ENCODE results near the gene ADD3. TPM values are rescaled to one million over a fixed set of nuclear protein-coding genes. Genes with fewer than 3 reads are reported as not detected.
"Not testable (repeated sequence)": the region's sequence is repeated elsewhere in the genome, so short reads cannot be mapped to it uniquely, and the experiment has no call there.

ADD3 gene
- polyA plus RNA-seq, 4 donors = 230 to 315 (median 268) TPM

DNA sequence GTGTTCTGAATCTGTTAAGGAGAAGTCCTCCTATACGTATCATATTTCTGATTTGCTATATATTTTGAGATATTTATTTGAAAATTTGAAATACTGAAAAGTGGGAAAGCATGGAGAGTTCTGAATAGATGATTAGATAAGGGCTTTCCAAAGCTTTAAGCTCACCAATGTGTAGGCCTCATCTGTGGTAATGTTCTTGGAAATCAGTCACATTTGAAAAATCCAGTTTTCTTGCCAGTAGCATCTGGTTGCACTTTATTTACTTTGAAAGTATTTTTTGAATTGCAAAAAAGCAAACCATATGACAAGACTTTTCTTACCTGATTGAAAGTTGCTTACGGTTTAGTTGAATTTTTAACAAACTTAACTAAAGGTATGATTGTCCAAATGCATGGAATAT lies 21.7 kb downstream of the ADD3 start:
- DNase-seq (ENCODE audit: low read depth in 4 of 4, low spot score in 2 of 4) = no peak

DNA sequence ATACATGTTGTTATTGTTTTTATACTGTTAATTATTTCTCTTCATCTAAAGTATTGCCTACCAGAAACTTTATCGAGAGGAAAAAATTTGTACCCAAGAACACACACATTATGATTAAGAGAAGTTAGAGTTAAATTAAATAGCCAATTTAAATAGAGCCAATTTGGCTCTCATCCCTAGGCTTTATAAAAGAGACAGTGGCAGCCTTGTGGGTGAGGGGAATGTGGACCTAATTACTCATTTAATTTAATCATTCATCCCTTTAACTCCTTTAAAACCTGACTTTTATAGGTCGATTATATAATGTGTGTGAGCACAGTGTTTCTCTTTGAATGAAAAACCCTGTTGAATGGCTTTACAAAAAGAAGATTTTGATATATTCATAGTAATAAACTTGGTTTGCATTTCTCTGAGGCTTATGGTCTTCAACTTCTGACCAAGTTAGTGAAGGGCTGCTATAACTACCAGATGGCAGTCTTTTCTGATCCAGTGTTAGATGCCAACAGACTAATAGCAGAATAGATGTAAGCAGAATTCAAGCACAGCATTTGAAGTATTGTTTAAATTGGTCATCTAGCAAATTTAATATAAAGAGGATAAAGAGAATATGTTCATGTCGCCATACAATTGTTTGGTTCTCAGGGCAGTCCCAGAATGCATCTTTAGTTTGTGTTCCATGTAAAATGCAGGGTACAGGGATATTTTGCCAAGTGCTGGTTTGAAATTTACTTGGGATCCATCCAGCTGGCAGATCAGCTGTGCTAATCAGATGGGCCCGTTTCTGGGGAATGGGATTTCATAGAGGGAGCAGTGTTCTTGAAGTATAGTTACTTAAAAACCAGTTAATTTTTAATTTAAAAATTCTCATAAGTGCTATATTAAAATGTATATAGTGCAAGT lies 25.3 kb downstream of the ADD3 start:
- no peak for DNase-seq (ENCODE audit: low read depth in 4 of 4, low spot score in 2 of 4)

DNA sequence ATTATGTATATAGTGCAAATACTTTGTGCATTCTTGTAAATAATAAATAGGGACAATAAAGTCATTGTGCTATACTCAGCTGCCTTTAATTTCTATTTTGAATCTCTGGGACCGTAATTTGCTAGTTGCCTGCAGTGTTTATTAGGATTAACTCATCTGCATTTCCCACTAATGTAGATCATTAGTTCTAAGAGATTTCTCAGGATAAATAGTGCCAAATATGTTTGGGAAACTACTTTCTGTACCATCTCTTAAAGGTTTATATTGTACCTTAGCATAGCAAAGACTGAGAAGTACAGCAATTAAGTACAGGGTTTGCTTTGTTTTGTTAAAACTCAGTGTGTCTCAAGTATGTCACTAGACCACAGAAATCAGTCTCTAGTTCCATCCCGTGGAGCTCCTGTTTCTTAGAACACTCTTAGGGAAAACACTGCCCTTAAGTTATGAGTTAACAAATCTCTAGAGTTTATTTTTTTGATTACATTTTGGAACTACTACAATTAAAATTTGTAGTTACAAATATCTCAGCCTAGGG lies 26.0 kb downstream of the ADD3 start:
- DNase-seq (ENCODE audit: low read depth in 4 of 4, low spot score in 2 of 4) = no peak

DNA sequence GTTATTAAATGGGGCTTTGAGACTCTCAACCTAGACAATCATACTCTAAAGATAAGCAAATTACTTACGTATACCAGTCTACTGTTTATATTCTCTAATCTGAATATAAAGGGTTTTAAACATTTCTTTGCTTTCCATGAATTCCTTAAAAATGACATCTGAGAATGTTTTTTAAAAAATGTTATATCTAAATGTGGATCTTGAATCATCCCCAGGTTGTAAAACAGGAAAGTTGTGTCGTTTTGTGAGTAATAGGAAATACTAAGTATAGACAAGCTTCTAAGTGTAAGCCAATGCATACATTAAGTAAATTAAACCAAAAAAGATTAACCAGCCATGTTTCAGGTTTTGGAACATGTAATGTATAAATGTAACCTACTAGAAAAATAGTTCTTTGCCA lies 26.8 kb downstream of the ADD3 start:
- DNase-seq (ENCODE audit: low read depth in 4 of 4, low spot score in 2 of 4) = no peak

DNA sequence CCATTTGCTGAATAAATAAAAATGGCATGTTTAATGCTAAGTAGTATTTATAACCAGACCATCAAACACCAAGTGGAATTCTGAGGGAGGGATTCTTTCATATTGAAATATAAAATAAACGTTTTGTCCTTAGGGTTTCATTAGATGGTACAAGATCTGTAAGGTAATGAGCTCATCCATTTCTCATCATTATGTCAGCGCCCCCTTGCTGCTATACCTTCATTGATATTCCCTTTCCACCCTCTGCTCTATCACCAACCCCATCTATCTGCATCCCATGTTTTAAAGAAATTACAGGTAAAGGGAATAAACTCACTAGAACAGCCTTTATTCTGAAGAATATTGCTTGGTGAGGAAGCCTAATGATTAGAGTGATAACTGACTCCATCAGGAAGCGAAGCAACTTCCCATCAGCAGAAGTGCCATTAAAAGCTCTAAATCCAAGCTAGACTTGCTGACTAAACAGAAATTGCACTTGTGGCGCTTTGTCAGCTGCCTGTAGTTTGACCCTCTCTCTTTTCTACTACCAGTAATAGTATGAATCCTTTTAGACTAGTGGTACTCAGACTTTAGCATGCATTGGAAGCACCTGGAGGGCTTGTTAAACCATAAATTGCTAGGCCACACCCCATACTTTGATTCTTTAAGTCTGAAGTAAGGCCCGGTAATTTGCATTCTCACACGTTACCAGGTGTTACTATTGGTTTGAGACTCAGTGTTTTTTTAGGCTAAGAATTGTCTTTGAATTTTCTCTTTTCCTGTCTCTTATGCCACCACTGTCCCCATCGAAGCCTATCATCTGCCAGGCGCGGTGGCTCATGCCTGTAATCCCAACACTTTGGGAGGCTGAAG lies 27.5 kb downstream of the ADD3 start:
- no peak for DNase-seq (ENCODE audit: low read depth in 4 of 4, low spot score in 2 of 4)

DNA sequence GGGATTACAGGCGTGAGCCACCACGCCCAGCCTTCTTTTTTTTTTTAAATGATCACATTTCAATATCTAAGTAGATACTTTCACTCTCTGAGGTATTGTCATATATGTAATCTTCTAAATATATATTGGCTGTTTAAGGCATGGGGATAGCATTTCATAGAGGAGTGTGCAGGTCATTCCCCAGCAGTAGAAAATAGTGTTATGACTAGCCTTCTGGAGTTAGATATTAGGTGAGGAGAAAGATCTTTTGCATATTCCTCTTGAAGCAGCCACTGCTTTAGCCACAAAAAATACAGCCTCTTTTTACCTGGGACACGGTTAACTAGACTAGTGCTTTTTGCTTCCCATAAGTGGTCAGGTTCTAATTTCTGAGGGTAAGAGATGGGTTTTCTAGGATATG lies 28.9 kb downstream of the ADD3 start:
- no peak for DNase-seq (ENCODE audit: low read depth in 4 of 4, low spot score in 2 of 4)

DNA sequence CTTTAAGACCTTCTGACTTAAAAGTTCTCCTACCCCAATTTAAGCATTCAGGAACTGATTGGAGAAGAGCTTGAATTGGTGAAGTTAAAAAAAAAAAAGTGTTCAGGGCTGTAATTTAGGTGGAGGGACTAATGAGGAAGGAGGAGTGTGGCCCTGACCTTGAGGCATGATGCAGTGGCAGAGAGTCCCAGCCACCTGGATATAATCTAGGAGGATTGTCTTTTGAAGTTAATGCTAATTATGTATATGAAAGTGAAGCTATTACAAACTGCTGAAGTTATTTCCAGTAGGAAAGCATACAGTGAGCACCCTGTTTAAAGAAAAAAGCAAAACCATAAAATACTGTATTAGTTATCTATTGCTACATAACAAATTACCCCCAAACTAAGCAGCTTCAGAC lies 31.5 kb downstream of the ADD3 start:
- DNase-seq (ENCODE audit: low read depth in 4 of 4, low spot score in 2 of 4) = no peak

DNA sequence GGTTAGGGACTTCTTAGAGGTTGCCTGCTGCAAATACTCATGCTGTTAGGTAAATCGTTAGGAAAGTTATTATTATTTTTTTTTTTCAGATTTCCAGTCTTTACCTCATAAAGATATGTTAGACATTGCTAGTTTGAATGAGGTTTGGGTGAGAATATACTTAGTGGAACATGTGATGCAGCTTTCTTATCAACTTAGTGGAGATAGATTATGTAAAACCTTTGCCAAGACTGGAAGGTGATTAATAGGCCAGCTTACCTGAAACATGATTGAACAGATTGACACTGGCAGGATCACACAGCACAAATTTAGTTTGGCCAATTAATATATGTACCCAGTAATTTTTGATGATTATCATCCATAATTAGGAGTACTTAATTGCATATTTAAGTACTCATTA lies 32.3 kb downstream of the ADD3 start:
- no peak for DNase-seq (ENCODE audit: low read depth in 4 of 4, low spot score in 2 of 4)

DNA sequence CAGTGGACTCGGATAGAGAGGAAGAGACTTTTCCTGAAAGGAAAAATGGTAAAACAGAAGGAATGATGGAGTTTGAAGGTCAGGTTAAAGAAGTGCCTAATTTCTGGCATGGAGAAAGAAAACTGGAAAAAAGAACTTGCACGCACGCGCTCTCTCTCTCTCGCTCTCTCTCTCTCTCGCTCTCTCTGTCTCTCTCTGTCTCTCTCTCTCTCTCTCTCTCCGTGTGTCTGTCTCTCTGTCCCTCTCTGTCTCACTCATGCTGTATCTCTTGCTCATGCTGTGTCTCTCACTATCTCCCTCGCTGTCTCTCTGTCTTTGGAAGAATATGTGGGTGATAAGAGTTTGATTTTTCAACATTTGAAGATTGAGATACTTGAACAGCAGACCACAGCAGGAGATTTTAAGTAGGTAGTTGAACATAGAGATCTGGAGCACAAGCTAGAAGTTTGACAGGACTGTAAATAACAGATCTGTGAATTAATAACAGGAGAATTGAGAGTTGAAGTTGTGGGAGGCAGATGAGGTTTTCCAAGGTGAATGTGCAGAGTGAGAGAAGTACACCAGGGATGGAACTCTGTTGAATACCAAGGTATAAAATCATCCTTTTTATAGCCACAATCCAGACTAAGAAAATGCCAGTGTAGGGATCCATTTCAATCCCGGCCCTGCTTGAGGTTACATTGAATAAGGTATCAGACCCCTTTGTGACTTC lies 33.1 kb downstream of the ADD3 start:
- no peak for DNase-seq (ENCODE audit: low read depth in 4 of 4, low spot score in 2 of 4)

DNA sequence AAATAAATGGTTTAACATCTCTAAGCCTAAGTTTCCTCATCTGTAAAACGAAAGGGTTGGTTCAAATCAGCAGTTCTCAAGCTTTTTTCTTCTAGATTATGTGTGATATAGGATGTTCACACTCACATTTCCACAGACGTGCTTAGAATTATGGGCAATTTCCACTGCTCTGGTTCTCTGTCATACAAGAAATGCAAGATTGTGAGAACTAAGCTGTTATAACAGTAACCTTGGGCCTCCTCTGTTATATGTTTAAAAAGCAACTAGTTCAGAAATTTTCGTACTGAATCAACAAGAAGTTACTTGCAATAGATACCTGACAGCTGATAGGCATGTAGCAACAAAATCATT lies 33.7 kb downstream of the ADD3 start:
- no peak for DNase-seq (ENCODE audit: low read depth in 4 of 4, low spot score in 2 of 4)

DNA sequence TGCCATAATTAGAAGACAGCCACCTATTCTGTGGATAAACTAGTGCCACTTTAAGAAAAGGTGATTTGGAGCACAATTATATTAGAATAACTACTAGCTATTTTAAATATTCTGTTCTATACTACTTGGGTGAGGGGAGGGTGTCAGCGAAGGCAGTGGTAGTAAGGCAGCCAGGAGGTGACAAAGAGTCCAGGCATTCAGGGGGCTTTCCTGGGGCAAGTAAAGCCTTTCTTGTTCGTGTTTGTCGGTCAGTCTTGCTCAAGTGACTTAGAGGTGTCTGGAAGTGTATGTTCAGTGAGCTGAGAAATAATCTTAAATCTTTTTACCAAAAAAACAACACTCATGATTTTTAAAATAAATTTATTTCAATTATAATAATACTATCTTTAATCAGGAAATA lies 34.4 kb downstream of the ADD3 start:
- no peak for DNase-seq (ENCODE audit: low read depth in 4 of 4, low spot score in 2 of 4)

DNA sequence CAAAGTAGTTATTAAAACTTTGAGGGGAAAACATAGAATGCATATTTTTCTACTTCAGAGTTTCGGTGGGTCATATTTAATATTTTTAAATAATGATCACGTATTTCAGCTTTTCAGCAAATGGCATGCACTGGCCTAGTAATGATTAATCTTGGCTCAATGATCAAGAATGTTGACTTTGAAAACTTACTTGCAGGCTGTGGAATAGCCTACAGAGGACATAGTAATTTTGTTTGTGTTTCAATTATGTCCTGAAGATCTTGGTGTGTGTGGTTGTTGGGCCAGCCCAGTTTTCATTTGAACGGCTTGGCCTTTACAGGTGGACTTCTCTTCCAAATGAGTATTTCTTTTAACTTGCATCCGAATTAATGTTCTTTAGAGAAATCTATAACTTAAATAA lies 35.1 kb downstream of the ADD3 start:
- no peak for DNase-seq (ENCODE audit: low read depth in 4 of 4, low spot score in 2 of 4)

DNA sequence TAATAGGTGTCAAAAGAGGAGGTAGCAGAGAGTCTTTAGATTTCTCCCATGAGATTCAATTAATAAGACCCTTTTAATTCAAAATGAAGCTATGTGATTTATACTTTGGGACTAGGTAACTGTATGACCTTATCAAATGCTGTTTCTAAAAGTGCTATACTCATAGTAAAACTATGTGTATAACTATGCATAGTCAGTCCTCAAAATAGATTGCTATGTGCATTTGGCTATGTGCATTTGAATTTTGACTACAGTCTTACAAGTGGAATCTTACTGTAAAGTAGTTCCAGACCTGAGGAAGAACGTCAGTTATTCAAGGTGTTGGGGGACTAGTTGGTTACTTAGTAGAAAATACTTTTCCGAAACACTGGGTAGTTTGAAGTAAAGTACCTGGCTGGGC lies 36.9 kb downstream of the ADD3 start:
- DNase-seq (ENCODE audit: low read depth in 4 of 4, low spot score in 2 of 4) = no peak

DNA sequence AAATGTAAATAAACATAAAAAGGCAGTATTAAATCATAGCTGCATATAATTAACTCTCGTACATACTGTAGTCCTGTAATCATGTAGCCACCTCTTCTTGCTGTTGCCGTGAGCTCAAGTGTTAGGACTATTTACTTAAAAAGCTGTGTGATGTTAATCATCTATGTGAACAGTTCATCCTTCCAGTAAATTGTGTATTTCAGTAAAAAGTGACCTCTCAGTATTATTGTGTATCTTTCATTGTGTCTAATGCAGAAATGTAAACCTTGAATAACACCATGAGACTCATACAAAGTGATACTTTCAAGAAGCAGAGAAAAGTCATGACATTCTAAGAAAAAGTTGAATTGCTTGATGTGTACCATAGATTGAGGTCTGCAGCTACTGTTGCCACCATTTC lies 38.0 kb downstream of the ADD3 start:
- DNase-seq (ENCODE audit: low read depth in 4 of 4, low spot score in 2 of 4) = no peak

DNA sequence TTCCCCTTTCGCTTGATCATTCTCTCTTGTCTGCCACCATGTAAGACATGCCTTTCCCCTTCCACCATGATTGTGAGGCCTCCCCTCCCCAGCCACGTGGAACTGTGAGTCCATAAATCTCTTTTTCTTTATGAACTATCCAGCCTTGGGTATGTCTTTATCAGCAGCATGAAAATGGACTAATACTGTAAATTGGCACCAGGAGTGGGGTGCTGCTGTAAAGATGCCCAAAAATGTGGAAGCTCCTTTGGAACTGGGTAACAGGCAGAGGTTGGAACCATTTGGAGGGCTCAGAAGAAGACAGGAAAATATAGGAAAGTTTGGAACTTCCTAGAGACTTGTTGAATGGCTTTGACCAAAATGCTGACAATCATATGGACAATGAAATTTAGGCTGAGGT lies 40.4 kb downstream of the ADD3 start:
- DNase-seq (ENCODE audit: low read depth in 4 of 4, low spot score in 2 of 4) = not testable (repeated sequence)

DNA sequence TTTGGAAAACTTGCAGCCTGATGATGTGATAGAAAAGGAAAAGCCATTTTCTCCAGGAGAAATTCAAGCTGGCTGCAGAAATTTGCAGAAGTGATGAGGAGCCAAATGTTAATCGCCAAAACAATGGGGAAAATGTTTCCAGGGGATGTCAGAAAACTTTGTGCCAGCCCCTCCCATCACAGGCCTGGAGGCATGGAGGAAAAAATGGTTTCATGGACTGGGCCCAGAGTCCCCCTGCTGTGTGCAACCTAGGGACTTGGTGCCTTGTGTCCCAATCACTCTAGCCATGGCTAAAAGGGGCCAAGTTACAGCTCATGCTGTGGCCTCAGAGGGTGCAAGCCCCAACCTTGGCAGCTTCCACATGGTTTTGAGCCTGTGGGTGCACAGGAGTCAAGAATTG lies 41.0 kb downstream of the ADD3 start:
- DNase-seq (ENCODE audit: low read depth in 4 of 4, low spot score in 2 of 4) = no peak

DNA sequence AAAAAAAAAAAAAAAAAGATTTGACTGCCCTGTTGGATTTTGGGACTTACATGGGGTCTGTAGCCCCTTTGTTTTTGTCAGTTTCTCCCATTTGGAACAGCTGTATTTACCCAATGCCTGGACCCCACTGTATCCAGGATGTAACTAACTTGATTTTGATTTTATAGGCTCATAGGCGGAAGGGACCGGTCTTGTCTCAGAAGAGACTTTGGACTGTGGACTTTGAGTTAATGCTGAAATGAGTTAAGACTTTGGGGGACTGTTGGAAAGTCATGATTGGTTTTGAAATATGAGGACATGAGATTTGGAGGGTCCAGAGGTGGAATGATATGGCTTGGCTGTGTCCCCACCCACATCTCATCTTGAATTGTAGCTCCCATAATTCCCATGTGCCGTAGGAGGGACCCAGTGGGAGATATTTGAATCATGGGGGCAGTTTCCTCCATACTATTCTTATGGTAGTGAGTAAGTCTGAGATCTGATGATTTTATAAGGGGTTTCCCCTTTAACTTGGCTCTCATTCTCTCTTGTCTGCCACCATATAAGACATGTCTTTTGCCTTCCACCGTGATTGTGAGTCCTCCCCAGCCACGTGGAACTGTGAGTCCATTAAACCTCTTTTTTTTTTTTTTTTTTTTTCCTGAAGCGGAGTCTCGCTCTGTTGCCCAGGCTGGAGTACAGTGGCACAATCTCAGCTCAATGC lies 42.3 kb downstream of the ADD3 start:
- not testable (repeated sequence) for DNase-seq (ENCODE audit: low read depth in 4 of 4, low spot score in 2 of 4)

DNA sequence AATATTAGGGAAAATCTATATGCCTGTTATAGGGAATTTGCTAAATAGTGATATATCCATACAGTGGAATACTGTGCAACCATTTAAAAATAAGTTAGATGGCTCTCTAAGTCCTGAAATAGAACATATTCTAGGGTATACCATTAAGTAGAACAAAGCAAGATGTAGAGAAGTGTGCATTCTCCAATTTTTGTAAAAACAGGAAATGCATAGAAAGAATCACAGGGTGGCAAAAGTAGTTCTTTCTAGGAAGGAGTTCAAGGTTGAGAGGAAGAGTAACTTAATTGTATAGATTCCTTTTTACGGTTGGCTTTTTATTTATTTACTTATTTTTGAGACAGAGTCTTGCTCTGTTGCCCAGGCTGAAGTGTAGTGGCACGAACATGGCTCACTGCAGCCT lies 43.7 kb downstream of the ADD3 start:
- no peak for DNase-seq (ENCODE audit: low read depth in 4 of 4, low spot score in 2 of 4)

DNA sequence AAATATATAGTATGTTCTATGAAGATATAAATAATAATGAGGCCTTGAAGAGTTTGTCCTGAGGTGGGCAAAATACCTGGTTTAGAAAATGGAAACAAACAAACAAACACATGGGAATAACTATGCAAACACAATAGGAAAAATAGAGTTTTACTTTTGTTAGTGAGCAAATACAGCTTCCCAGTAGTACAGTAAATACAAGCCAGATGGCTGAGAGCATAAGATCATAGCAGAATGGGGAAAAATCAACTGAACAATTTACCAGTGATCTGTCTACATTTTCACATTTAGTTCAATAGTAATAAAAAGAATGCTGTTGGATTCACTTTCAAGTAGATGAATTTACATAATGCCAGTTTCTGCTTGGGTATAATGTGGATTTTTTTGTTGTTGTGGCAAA lies 45.1 kb downstream of the ADD3 start:
- DNase-seq (ENCODE audit: low read depth in 4 of 4, low spot score in 2 of 4) = no peak

DNA sequence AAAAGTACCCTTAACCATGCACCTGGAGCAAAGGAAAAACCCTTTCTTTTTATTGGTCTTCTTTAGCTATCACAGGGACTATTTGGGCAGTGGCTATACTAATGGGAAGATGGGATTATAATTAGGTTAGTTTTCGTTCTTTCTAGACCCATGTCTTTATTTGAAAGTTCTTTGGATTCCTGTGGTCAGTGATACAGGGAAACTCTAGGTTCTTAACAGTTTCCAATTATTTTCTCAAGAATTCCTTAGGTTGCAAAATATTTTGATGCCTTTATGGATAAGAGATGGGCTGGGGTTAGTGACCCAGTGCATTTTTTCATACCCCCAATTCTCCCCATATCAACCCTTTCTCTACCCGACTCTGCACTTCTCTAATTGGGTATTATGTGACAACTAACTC lies 49.0 kb downstream of the ADD3 start:
- DNase-seq (ENCODE audit: low read depth in 4 of 4, low spot score in 2 of 4) = no peak
